Astrocyte (in vitro differentiated cells and primary cell): Measurements from ENCODE around the gene ZNF627.
"Not testable (repeated sequence)": the region's sequence is repeated elsewhere in the genome, so short reads cannot be mapped to it uniquely, and the experiment has no call there.

ENCODE experiments used
- EZH2 ChIP-seq: IDR thresholded peaks from 2 replicates; pipeline ENCODE4 v1.6.1; 2012; ENCODE audit warnings: mild to moderate bottlenecking, low read length, inconsistent platforms; ENCODE audit not compliant: insufficient read depth
- TF ChIP-seq, protein P1 (sequence below): IDR thresholded peaks from 2 replicates; pipeline ENCODE4 v1.5.1; 2011; ENCODE audit warnings: low read depth, mild to moderate bottlenecking, inconsistent platforms, low read length, moderate library complexity; ENCODE audit not compliant: insufficient read depth

GRCh38 chr19:11565649-11565980, 31.7 kb upstream of the ZNF627 start:
- TF ChIP-seq, protein P1, sequence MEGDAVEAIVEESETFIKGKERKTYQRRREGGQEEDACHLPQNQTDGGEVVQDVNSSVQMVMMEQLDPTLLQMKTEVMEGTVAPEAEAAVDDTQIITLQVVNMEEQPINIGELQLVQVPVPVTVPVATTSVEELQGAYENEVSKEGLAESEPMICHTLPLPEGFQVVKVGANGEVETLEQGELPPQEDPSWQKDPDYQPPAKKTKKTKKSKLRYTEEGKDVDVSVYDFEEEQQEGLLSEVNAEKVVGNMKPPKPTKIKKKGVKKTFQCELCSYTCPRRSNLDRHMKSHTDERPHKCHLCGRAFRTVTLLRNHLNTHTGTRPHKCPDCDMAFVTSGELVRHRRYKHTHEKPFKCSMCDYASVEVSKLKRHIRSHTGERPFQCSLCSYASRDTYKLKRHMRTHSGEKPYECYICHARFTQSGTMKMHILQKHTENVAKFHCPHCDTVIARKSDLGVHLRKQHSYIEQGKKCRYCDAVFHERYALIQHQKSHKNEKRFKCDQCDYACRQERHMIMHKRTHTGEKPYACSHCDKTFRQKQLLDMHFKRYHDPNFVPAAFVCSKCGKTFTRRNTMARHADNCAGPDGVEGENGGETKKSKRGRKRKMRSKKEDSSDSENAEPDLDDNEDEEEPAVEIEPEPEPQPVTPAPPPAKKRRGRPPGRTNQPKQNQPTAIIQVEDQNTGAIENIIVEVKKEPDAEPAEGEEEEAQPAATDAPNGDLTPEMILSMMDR, result not testable (repeated sequence)
- TF ChIP-seq EZH2, result not testable (repeated sequence)
